Breast epithelium (tissue), 4 donors: ENCODE data around the gene CCDC144A. TPM values are rescaled to one million over a fixed set of nuclear protein-coding genes. Genes with fewer than 3 reads are reported as not detected.
"Not testable (repeated sequence)": the region's sequence is repeated elsewhere in the genome, so short reads cannot be mapped to it uniquely, and the experiment has no call there.

Experiments used
- DNase-seq, 2 donors: peaks; one replicate each; pipeline ENCODE4 v3.0.0-alpha.2; 2019; ENCODE audit warnings: low spot score in 2 of 2
- H3K27ac ChIP-seq, 2 donors: fragments of 200-600 bp; sonication (generic) in 1 of 2; one replicate each; pipeline ENCODE4 v1.5.1; 2016 to 2019; ENCODE audit warnings: mild to moderate bottlenecking in 1 of 2
- H3K27me3 ChIP-seq, 2 donors: fragments of 200-600 bp; sonication (generic) in 1 of 2; one replicate each; pipeline versions ENCODE4 v1.5.1 to v1.6.0; 2017 to 2019; ENCODE audit warnings: control low read depth in 1 of 2, mild to moderate bottlenecking in 1 of 2
- H3K36me3 ChIP-seq: fragments of 200-600 bp; one replicate; pipeline ENCODE4 v1.5.1; 2019
- H3K4me1 ChIP-seq, 2 donors: fragments of 200-600 bp; sonication (generic); one replicate each; pipeline ENCODE4 v1.5.1; 2016 to 2019; ENCODE audit warnings: control low read depth in 1 of 2
- H3K4me3 ChIP-seq, 3 donors: fragments of 200-600 bp; sonication (generic); 1 replicate in 2 of 3; 2 replicates in 1 of 3; pipeline ENCODE4 v1.5.1; 2016 to 2019; ENCODE audit warnings: mild to moderate bottlenecking in 3 of 3, moderate library complexity in 2 of 3
- H3K9me3 ChIP-seq, 2 donors: fragments of 200-600 bp; sonication (generic) in 1 of 2; one replicate each; pipeline ENCODE4 v1.5.1; 2016 to 2019; ENCODE audit warnings: control low read depth in 1 of 2
- intact Hi-C: fragments of 100-400 bp; cut with DNase I; formaldehyde crosslinking; loops from one replicate; pipeline ENCODE4 v1.15.1; 2023; ENCODE audit warnings: low total_unique reads
- total RNA-seq, 3 donors: library from RNA; depleted of rRNA; stranded (reverse); fragments of >200 nt; gene quantifications; one replicate each; pipeline ENCODE4 v1.1.0, GENCODE V29; 2016

Gene CCDC144A
- total RNA-seq, 3 donors from 2014 or later = 1.8 to 20.6 (median 3.9) TPM

- DNase-seq, H3K4me1 ChIP-seq, H3K27ac ChIP-seq, H3K4me3 ChIP-seq, intact Hi-C loops, H3K9me3 ChIP-seq, H3K36me3 ChIP-seq, H3K27me3 ChIP-seq: not testable (repeated sequence)
These were observed 82.5 kb downstream of the CCDC144A start for GRCh38 chr17:16772394-16773145.

GRCh38 chr17:16773146-16773522 lies 83.1 kb downstream of the CCDC144A start:
- not testable (repeated sequence) for H3K27ac ChIP-seq, H3K27me3 ChIP-seq

GRCh38 chr17:16787851-16788250 lies 97.8 kb downstream of the CCDC144A start:
- H3K27ac ChIP-seq, H3K4me3 ChIP-seq, intact Hi-C loops, H3K27me3 ChIP-seq, H3K36me3 ChIP-seq, H3K9me3 ChIP-seq, DNase-seq, H3K4me1 ChIP-seq: not testable (repeated sequence)

More at GRCh38 chr17:16773146-16773522, 83.1 kb downstream of the CCDC144A start:
- intact Hi-C loops, H3K4me1 ChIP-seq, H3K36me3 ChIP-seq, H3K4me3 ChIP-seq, H3K9me3 ChIP-seq, DNase-seq: not testable (repeated sequence)

- H3K27me3 ChIP-seq, H3K4me3 ChIP-seq, H3K36me3 ChIP-seq, intact Hi-C loops, DNase-seq, H3K9me3 ChIP-seq, H3K27ac ChIP-seq, H3K4me1 ChIP-seq: not testable (repeated sequence)
These were observed 99.0 kb downstream of the CCDC144A start for GRCh38 chr17:16788889-16789536.

- H3K4me3 ChIP-seq, H3K4me1 ChIP-seq, H3K27me3 ChIP-seq, H3K27ac ChIP-seq, intact Hi-C loops, DNase-seq, H3K36me3 ChIP-seq, H3K9me3 ChIP-seq: not testable (repeated sequence)
These were observed 99.6 kb downstream of the CCDC144A start for GRCh38 chr17:16789622-16790021.

- H3K36me3 ChIP-seq, DNase-seq, H3K27me3 ChIP-seq, H3K27ac ChIP-seq, H3K4me1 ChIP-seq, intact Hi-C loops, H3K9me3 ChIP-seq, H3K4me3 ChIP-seq: not testable (repeated sequence)
These were observed 100.4 kb downstream of the CCDC144A start for GRCh38 chr17:16790313-16790871.

GRCh38 chr17:16794215-16794614 lies 104.2 kb downstream of the CCDC144A start:
- H3K4me1 ChIP-seq, H3K27ac ChIP-seq, H3K4me3 ChIP-seq, DNase-seq, H3K9me3 ChIP-seq, H3K36me3 ChIP-seq, intact Hi-C loops, H3K27me3 ChIP-seq: not testable (repeated sequence)

- H3K36me3 ChIP-seq, intact Hi-C loops, H3K27ac ChIP-seq, DNase-seq, H3K27me3 ChIP-seq, H3K9me3 ChIP-seq, H3K4me1 ChIP-seq, H3K4me3 ChIP-seq: not testable (repeated sequence)
These were observed 105.9 kb downstream of the CCDC144A start for GRCh38 chr17:16795894-16796293.

GRCh38 chr17:16804851-16805250 lies 114.8 kb downstream of the CCDC144A start:
- DNase-seq, H3K27me3 ChIP-seq, H3K4me3 ChIP-seq, intact Hi-C loops, H3K4me1 ChIP-seq, H3K9me3 ChIP-seq, H3K27ac ChIP-seq, H3K36me3 ChIP-seq: not testable (repeated sequence)

- intact Hi-C loops, H3K27me3 ChIP-seq, H3K9me3 ChIP-seq, H3K27ac ChIP-seq, DNase-seq, H3K36me3 ChIP-seq, H3K4me1 ChIP-seq, H3K4me3 ChIP-seq: not testable (repeated sequence)
These were observed 116.6 kb downstream of the CCDC144A start for GRCh38 chr17:16806599-16806998.

GRCh38 chr17:16807620-16808019 lies 117.6 kb downstream of the CCDC144A start:
- intact Hi-C loops, H3K4me1 ChIP-seq, H3K27me3 ChIP-seq, H3K4me3 ChIP-seq, H3K9me3 ChIP-seq, H3K36me3 ChIP-seq, DNase-seq, H3K27ac ChIP-seq: not testable (repeated sequence)

GRCh38 chr17:16810236-16810635 lies 120.2 kb downstream of the CCDC144A start:
- DNase-seq, H3K36me3 ChIP-seq, intact Hi-C loops, H3K27me3 ChIP-seq, H3K4me3 ChIP-seq, H3K4me1 ChIP-seq, H3K9me3 ChIP-seq, H3K27ac ChIP-seq: not testable (repeated sequence)

GRCh38 chr17:16812126-16812525 lies 122.1 kb downstream of the CCDC144A start:
- DNase-seq, H3K27ac ChIP-seq, H3K4me3 ChIP-seq, intact Hi-C loops, H3K27me3 ChIP-seq, H3K9me3 ChIP-seq, H3K36me3 ChIP-seq, H3K4me1 ChIP-seq: not testable (repeated sequence)
